Gastrocnemius medialis (tissue), 4 donors: ENCODE measurements around the gene CCDC92.

Experiments used
- POLR2A ChIP-seq, 2 donors: fragments of 450-650 bp; IDR thresholded peaks; one replicate each; pipeline ENCODE4 v1.6.1; 2017; ENCODE audit warnings: antibody characterized with exemption in 2 of 2, mild to moderate bottlenecking in 2 of 2, moderate library complexity in 2 of 2
- TF ChIP-seq, protein P1 (sequence below), 5 experiments: fragments of 450-650 bp in 3 of 5; fragments of 200-600 bp in 2 of 5; sonication (generic) in 2 of 5; IDR thresholded peaks in 4 of 5; conservative IDR thresholded peaks in 1 of 5; 1 replicate in 4 of 5; 2 replicates in 1 of 5; pipeline ENCODE4 v1.5.1; 2016 to 2019; ENCODE audit warnings: antibody characterized with exemption in 5 of 5, mild to moderate bottlenecking in 3 of 5, moderate library complexity in 3 of 5

- TF ChIP-seq, protein P1, sequence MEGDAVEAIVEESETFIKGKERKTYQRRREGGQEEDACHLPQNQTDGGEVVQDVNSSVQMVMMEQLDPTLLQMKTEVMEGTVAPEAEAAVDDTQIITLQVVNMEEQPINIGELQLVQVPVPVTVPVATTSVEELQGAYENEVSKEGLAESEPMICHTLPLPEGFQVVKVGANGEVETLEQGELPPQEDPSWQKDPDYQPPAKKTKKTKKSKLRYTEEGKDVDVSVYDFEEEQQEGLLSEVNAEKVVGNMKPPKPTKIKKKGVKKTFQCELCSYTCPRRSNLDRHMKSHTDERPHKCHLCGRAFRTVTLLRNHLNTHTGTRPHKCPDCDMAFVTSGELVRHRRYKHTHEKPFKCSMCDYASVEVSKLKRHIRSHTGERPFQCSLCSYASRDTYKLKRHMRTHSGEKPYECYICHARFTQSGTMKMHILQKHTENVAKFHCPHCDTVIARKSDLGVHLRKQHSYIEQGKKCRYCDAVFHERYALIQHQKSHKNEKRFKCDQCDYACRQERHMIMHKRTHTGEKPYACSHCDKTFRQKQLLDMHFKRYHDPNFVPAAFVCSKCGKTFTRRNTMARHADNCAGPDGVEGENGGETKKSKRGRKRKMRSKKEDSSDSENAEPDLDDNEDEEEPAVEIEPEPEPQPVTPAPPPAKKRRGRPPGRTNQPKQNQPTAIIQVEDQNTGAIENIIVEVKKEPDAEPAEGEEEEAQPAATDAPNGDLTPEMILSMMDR (IDR thresholded peaks at IDR 0.05 in 4 of 5, conservative IDR thresholded peaks at IDR 0.05 in 1 of 5): no peak
- TF ChIP-seq POLR2A (IDR thresholded peaks at IDR 0.05): no peak
These were observed 22.9 kb downstream of the CCDC92 start for GRCh38 chr12:123949770-123950165.
